NCI-H2081 (cell line): Measurements from ENCODE around the gene DPH5.
A peak's percentile ranks its signal among the peaks of the same experiment; 100 is the strongest.
"Not testable (repeated sequence)": the region's sequence is repeated elsewhere in the genome, so short reads cannot be mapped to it uniquely, and the experiment has no call there.

Source experiments
- DNase-seq, 2 experiments: peaks; one replicate each; lab custom pipeline; 2025; lab: John Stamatoyannopoulos, UW

The DPH5 gene

GRCh38 chr1:100982793-100983192, 42.8 kb downstream of the DPH5 start:
- DNase-seq: no peak

GRCh38 chr1:100979631-100980030, 46.0 kb downstream of the DPH5 start:
- no peak for DNase-seq

- DNase-seq: no peak
Measured at GRCh38 chr1:100976936-100977335, 48.6 kb downstream of the DPH5 start.

GRCh38 chr1:100972185-100972584, 53.4 kb downstream of the DPH5 start:
- no peak for DNase-seq

DNA sequence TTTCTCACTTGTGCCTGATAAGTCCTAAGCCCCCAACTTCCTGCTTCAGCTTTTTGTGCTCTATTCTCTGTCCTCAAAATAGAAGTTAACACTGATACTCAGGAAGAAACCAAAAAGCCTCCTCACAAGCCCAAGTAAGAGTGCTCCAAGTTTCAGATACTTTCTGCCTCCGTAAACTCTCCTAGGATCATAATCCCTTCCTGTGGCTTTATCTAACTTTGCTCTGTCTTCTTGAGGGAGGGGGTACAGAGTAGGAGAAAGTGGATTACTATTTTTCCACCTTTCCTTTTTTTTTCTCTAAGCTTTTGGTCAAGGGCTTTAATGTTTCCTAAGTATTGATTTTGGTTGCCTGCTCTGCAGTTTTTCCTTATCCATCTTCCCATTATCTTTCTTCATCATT, 54.6 kb downstream of the DPH5 start:
- no peak for DNase-seq

GRCh38 chr1:100969327-100969726, 56.3 kb downstream of the DPH5 start:
- DNase-seq: no peak

DNA sequence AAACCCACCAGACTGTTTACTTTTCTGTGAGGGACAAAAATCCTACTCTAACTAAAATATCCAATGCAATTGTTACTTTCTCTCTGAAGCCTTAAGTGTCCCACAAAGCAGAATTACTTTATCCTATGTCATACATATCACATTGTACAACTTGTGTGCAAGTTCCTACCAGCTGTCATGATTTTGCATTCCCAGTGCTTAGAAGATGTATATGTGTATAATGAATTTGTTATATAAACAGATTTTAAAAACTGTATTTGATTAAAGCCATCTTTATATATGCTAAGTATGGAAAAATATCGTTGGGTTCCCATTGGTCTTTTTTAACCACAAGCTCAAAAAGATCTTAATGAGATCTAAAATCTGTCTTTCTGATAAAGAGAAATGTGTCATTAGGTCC, 57.0 kb downstream of the DPH5 start:
- DNase-seq: no peak

DNA sequence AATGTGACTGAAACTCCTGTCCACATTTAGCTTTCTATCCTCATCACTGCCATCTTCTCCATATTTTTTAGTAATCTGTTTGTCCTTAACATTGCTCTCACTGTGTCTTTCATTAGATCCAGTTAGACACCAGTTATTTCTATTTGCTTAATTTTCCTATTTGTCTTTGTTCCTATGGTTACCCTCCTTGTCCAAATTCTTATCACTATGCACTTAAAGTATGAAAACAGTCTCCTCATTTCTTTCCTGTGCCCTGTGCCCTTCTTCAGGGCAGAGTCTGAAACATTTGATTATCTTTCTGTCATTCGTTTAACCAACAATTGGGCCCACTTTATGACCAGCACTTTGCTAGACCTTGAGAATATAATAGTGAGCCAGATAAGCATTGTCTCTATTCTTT, 65.5 kb downstream of the DPH5 start:
- no peak for DNase-seq

DNA sequence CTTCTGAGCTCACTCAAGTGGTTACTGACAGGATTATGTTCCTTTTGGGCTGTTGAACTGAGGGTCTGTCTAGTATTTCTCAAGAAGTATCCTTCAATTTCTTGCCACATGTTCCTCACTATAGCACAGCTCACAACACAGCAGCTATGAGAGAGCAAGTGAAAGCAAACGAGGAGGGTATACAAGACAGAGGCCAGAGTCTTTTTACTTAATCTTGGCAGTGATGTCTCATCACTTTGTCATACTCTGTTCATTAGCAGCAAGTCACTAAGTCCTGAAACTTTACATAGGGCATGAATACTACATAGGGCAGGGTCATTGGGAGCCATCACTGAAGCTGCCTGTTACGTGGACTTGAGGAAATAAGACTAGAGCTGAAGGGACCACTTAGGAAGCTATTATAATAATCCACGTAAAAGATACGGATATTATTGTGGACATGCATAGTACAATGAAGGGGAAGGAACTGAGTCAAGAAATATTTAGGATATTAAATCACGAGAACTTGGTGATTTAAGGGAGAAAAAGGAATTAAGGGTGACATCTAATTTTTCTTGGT, 66.0 kb downstream of the DPH5 start:
- no peak for DNase-seq

GRCh38 chr1:100955322-100955721, 70.3 kb downstream of the DPH5 start:
- DNase-seq: no peak

GRCh38 chr1:100953960-100954730, 71.4 kb downstream of the DPH5 start:
- no peak for DNase-seq

DNA sequence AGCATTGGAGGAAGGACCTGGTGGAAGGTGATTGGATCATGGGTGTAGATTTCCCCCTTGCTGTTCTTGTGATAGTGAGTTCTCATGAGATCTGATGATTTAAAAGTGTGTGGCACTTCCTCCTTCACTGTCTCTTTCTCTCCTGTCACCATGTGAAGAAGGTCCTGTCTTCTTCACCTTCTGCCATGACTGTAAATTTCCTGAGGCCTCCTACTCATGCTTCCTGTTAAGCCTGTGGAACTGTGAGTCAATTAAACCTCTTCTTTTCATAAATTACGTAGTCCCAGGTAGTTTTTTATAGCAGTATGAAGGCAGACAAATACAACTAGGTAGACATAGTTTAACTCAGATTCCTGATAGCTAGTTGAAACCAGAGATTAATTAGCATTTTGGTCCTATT, 72.6 kb downstream of the DPH5 start:
- DNase-seq: not testable (repeated sequence)

GRCh38 chr1:100952104-100952745, 73.4 kb downstream of the DPH5 start:
- DNase-seq: no peak

DNA sequence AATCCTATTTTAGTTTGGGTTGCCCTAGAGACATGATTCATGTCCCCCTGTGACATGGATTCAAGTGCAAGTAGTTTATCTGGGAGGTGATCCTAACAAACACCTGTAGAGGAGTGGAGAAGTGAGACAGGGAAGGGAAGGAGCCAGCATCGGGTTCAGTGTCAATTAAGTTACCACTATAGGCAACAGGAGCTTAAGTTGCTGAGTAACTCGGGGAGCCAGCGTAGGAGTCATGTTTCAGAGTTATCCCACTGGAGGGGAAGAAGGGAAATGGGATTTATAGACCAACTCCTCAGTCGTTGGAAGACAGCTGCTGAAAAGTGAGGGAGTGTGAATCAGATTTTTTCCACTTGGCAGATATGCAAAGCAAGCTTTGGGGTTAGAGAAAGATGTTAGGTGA, 74.8 kb downstream of the DPH5 start:
- DNase-seq: no peak

DNA sequence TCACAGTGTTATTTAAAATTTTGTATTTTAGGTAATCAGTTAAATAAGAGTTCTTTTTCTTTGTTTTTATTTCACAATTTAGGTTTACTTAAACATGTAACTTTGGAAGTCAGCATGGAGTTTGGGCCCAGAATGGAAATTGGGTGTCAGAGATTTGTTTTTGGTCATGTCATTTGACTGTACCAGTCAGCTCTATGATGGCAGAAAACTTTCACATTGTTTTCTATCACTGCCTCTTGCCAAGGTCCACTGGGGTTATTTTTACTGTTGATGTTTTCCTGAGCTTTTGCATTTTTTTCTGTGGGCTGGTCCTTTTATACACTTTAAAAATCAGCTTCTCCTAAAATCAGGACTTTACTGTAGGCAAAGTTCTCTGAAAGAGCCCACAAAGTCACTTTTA, 75.2 kb downstream of the DPH5 start:
- DNase-seq: no peak

- peak in 1 of 2 experiments; percentile 1 for DNase-seq
Measured at GRCh38 chr1:100949515-100950158, 75.9 kb downstream of the DPH5 start.

- DNase-seq: not testable (repeated sequence)
Measured at GRCh38 chr1:100948721-100949405, 76.7 kb downstream of the DPH5 start.

DNA sequence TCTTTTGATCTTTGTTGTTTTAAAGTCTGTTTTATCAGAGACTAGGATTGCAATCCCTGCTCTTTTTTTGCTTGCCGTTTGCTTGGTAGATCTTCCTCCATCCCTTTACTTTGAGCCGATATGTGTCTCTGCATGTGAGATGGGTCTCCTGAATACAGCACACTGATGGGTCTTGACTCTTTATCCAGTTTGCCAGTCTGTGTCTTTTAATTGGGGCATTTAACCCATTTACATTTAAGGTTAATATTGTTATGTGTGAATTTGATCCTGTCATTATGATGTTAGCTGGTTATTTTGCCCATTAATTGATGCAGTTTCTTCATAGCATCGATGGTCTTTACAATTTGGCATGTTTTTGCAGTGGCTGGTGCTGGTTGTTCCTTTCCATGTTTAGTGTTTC, 77.8 kb downstream of the DPH5 start:
- not testable (repeated sequence) for DNase-seq

DNA sequence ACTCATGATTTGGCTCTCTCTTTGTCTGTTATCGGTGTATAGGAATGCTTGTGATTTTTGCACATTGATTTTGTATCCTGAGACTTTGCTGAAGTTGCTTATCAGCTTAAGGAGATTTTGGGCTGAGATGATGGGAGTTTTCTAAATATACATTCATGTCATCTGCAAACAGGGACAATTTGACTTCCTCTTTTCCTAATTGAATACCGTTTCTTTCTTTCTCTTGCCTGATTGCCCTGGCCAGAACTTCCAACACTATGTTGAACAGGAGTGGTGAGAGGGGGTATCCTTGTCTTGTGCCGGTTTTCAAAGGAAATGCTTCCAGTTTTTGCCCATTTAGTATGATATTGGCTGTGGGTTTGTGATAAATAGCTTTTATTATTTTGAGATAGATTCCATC, 79.5 kb downstream of the DPH5 start:
- DNase-seq: not testable (repeated sequence)

DNA sequence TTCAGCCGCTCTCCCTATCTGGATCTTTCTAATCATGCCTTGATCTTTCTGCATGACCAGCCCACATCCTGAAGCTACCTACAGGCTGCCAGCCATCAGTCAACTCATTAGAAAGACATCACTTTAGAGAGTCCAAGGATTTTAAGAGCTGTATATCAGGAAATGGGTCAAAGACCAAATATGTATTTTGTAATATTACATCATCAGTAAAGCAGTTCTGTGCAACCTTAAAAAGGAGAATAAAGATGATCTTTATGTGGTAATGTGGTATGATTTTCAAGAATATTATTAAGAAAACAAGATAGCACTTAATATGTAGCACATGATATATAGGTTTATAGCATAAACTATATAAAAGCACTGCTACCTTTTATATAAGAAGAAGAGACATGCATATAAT, 82.1 kb downstream of the DPH5 start:
- DNase-seq: no peak

- no peak for DNase-seq
Measured at GRCh38 chr1:100942304-100943046, 83.1 kb downstream of the DPH5 start.
